ENCODE results near the gene PDGFC. TPM values are rescaled to one million over a fixed set of nuclear protein-coding genes. Genes with fewer than 3 reads are reported as not detected.
"Not testable (repeated sequence)": the region's sequence is repeated elsewhere in the genome, so short reads cannot be mapped to it uniquely, and the experiment has no call there.

The PDGFC gene
- total RNA-seq, 1 donor from 2014 or later = 82.5 TPM

- Histone ChIP-seq H3K4me3 (ENCODE audit: low read depth, low read length) (no peak overlapping the region), H3K36me3 (ENCODE audit: control insufficient read depth, insufficient read depth, low read length) (no peaks in the 10 kb centered on the region), H3K27me3 (ENCODE audit: control insufficient read depth, insufficient read depth, low read length) (no peaks in the 10 kb centered on the region)
- TF ChIP-seq, protein P1, sequence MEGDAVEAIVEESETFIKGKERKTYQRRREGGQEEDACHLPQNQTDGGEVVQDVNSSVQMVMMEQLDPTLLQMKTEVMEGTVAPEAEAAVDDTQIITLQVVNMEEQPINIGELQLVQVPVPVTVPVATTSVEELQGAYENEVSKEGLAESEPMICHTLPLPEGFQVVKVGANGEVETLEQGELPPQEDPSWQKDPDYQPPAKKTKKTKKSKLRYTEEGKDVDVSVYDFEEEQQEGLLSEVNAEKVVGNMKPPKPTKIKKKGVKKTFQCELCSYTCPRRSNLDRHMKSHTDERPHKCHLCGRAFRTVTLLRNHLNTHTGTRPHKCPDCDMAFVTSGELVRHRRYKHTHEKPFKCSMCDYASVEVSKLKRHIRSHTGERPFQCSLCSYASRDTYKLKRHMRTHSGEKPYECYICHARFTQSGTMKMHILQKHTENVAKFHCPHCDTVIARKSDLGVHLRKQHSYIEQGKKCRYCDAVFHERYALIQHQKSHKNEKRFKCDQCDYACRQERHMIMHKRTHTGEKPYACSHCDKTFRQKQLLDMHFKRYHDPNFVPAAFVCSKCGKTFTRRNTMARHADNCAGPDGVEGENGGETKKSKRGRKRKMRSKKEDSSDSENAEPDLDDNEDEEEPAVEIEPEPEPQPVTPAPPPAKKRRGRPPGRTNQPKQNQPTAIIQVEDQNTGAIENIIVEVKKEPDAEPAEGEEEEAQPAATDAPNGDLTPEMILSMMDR (IDR thresholded peaks at IDR 0.05; ENCODE audit: insufficient read depth, low read length, poor library complexity, severe bottlenecking) = no peak
- no peak for DNase-seq (ENCODE audit: low read depth)
Measured at GRCh38 chr4:156870861-156871260, 100.7 kb downstream of the PDGFC start.

GRCh38 chr4:156870131-156870530 is 101.5 kb downstream of the PDGFC start:
- H3K4me3 ChIP-seq (ENCODE audit: low read depth, low read length) = no peak overlapping the region
- DNase-seq (ENCODE audit: low read depth) = no peak
- TF ChIP-seq, protein P1 (IDR thresholded peaks at IDR 0.05; ENCODE audit: insufficient read depth, low read length, poor library complexity, severe bottlenecking) = no peak
- no peaks in the 10 kb centered on the region for H3K27me3 ChIP-seq (ENCODE audit: control insufficient read depth, insufficient read depth, low read length)
- H3K36me3 ChIP-seq (ENCODE audit: control insufficient read depth, insufficient read depth, low read length) = no peaks in the 10 kb centered on the region

DNA sequence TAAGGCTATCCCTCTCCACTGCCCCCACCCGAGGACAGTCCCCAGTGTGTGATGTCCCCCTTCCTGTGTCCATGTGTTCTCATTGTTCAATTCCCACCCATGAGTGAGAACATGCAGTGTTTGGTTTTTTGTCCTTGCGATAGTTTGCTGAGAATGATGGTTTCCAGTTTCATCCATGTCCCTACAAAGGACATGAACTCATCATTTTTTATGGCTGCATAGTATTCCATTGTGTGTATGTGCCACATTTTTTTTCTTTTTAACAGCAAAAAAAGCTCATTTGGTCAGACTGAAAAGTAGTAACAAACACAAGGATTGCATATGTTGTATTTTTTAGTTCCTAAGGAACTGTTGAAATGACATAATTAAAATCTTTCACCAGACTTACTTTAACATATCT is 105.5 kb downstream of the PDGFC start:
- not testable (repeated sequence) for H3K4me3 ChIP-seq (ENCODE audit: low read depth, low read length); DNase-seq (ENCODE audit: low read depth)

GRCh38 chr4:156865451-156865850 is 106.1 kb downstream of the PDGFC start:
- Histone ChIP-seq H3K27me3 (ENCODE audit: control insufficient read depth, insufficient read depth, low read length) (no peaks in the 10 kb centered on the region), H3K4me3 (ENCODE audit: low read depth, low read length) (no peak overlapping the region), H3K36me3 (ENCODE audit: control insufficient read depth, insufficient read depth, low read length) (no peaks in the 10 kb centered on the region)
- TF ChIP-seq, protein P1 (IDR thresholded peaks at IDR 0.05; ENCODE audit: insufficient read depth, low read length, poor library complexity, severe bottlenecking) = no peak
- no peak for DNase-seq (ENCODE audit: low read depth)

More for the DNA sequence above, 105.5 kb downstream of the PDGFC start:
- not testable (repeated sequence) for H3K36me3 ChIP-seq (ENCODE audit: control insufficient read depth, insufficient read depth, low read length); H3K27me3 ChIP-seq (ENCODE audit: control insufficient read depth, insufficient read depth, low read length)

GRCh38 chr4:156858071-156858470 is 113.5 kb downstream of the PDGFC start:
- no peaks in the 10 kb centered on the region for H3K27me3 ChIP-seq (ENCODE audit: control insufficient read depth, insufficient read depth, low read length)
- DNase-seq (ENCODE audit: low read depth) = no peak
- TF ChIP-seq, protein P1 (IDR thresholded peaks at IDR 0.05; ENCODE audit: insufficient read depth, low read length, poor library complexity, severe bottlenecking) = no peak
- H3K36me3 ChIP-seq (ENCODE audit: control insufficient read depth, insufficient read depth, low read length) = no peaks in the 10 kb centered on the region
- no peak overlapping the region for H3K4me3 ChIP-seq (ENCODE audit: low read depth, low read length)

GRCh38 chr4:156838761-156839160 is 132.8 kb downstream of the PDGFC start:
- H3K27me3 ChIP-seq (ENCODE audit: control insufficient read depth, insufficient read depth, low read length) = no peaks in the 10 kb centered on the region
- peaks cover 1% of the 10 kb centered on the region for H3K36me3 ChIP-seq (ENCODE audit: control insufficient read depth, insufficient read depth, low read length)
- TF ChIP-seq, protein P1 (IDR thresholded peaks at IDR 0.05; ENCODE audit: insufficient read depth, low read length, poor library complexity, severe bottlenecking) = no peak
- no peak for DNase-seq (ENCODE audit: low read depth)
- H3K4me3 ChIP-seq (ENCODE audit: low read depth, low read length) = no peak overlapping the region
